Gastrocnemius medialis (tissue), 4 donors: ENCODE measurements around the gene CCDC106.

Source experiments
- POLR2A ChIP-seq, 2 donors: fragments of 450-650 bp; IDR thresholded peaks; one replicate each; pipeline ENCODE4 v1.6.1; 2017; ENCODE audit warnings: antibody characterized with exemption in 2 of 2, mild to moderate bottlenecking in 2 of 2, moderate library complexity in 2 of 2
- TF ChIP-seq, protein P1 (sequence below), 5 experiments: fragments of 450-650 bp in 3 of 5; fragments of 200-600 bp in 2 of 5; sonication (generic) in 2 of 5; IDR thresholded peaks in 4 of 5; conservative IDR thresholded peaks in 1 of 5; 1 replicate in 4 of 5; 2 replicates in 1 of 5; pipeline ENCODE4 v1.5.1; 2016 to 2019; ENCODE audit warnings: antibody characterized with exemption in 5 of 5, mild to moderate bottlenecking in 3 of 5, moderate library complexity in 3 of 5

DNA sequence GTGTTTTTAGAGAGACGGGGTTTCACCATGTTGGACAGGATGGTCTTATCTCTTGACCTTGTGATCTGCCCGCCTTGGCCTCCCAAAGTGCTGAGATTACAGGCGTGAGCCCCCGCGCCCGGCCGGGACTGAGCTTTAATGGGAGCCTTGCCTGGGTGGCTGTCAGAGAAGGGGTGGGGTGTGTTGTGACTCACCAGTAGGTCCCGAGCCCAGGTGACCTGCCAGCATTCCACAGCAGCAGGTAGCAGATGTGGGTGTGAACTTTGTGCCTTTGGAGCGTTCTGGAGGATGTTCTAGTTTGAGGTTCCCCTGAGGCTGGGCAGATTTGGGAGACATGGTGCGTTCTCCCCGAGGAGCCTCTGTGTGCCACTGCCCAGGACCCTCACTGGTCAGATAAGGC is 19.9 kb downstream of the CCDC106 start:
- TF ChIP-seq, protein P1, sequence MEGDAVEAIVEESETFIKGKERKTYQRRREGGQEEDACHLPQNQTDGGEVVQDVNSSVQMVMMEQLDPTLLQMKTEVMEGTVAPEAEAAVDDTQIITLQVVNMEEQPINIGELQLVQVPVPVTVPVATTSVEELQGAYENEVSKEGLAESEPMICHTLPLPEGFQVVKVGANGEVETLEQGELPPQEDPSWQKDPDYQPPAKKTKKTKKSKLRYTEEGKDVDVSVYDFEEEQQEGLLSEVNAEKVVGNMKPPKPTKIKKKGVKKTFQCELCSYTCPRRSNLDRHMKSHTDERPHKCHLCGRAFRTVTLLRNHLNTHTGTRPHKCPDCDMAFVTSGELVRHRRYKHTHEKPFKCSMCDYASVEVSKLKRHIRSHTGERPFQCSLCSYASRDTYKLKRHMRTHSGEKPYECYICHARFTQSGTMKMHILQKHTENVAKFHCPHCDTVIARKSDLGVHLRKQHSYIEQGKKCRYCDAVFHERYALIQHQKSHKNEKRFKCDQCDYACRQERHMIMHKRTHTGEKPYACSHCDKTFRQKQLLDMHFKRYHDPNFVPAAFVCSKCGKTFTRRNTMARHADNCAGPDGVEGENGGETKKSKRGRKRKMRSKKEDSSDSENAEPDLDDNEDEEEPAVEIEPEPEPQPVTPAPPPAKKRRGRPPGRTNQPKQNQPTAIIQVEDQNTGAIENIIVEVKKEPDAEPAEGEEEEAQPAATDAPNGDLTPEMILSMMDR (IDR thresholded peaks at IDR 0.05 in 4 of 5, conservative IDR thresholded peaks at IDR 0.05 in 1 of 5), result no peak
- TF ChIP-seq POLR2A (IDR thresholded peaks at IDR 0.05), result no peak
